22Rv1 (cell line): ENCODE data around the gene NDRG2.

Experiments used
- ZFX ChIP-seq: fragments of 450-650 bp; IDR thresholded peaks from 2 replicates; pipeline ENCODE4 v1.6.1; 2017; ENCODE audit warnings: antibody characterized with exemption, borderline replicate concordance
- TF ChIP-seq, protein P1 (sequence below): fragments of 450-650 bp; IDR thresholded peaks from 2 replicates; pipeline ENCODE4 v1.5.1; 2017; ENCODE audit warnings: mild to moderate bottlenecking

DNA sequence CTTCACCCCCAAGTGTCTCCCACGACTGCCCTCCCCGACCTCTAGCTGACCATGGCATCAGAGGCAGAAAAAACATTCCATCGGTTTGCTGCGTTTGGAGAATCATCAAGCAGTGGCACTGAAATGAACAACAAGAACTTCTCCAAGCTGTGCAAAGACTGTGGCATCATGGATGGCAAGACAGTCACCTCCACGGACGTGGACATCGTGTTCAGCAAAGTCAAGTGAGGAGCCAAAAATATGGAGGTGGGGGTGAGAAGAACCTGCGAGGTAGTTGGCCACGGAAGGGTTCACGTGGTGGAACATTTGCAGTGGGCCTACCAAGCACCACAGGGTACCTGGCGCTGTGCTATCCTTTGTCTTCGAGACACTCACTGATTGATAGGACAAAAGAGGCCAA, 5.7 kb upstream of the NDRG2 start:
- TF ChIP-seq, protein P1, sequence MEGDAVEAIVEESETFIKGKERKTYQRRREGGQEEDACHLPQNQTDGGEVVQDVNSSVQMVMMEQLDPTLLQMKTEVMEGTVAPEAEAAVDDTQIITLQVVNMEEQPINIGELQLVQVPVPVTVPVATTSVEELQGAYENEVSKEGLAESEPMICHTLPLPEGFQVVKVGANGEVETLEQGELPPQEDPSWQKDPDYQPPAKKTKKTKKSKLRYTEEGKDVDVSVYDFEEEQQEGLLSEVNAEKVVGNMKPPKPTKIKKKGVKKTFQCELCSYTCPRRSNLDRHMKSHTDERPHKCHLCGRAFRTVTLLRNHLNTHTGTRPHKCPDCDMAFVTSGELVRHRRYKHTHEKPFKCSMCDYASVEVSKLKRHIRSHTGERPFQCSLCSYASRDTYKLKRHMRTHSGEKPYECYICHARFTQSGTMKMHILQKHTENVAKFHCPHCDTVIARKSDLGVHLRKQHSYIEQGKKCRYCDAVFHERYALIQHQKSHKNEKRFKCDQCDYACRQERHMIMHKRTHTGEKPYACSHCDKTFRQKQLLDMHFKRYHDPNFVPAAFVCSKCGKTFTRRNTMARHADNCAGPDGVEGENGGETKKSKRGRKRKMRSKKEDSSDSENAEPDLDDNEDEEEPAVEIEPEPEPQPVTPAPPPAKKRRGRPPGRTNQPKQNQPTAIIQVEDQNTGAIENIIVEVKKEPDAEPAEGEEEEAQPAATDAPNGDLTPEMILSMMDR, result no peak
- no peak for TF ChIP-seq ZFX
